Fibroblast of the aortic adventitia (primary cell): ENCODE data around the gene MYH7B. TPM values are rescaled to one million over a fixed set of nuclear protein-coding genes. Genes with fewer than 3 reads are reported as not detected.

Source experiments
- DNase-seq: peaks from one replicate; pipeline ENCODE4 v3.0.0-alpha.2; 2010; ENCODE audit warnings: low read depth
- H3K4me3 ChIP-seq: 2 replicates; pipeline ENCODE4 v1.5.1; 2011; ENCODE audit warnings: low read depth, mild to moderate bottlenecking, control low read depth, low read length, moderate library complexity
- CTCF ChIP-seq: IDR thresholded peaks from 2 replicates; pipeline ENCODE4 v1.5.1; 2011; ENCODE audit warnings: mild to moderate bottlenecking, low read length, control low read depth, inconsistent platforms; ENCODE audit not compliant: insufficient read depth
- total RNA-seq: library from RNA; depleted of rRNA; stranded (reverse); fragments of >200 nt; gene quantifications from 2 replicates; pipeline ENCODE4 v1.2.3, GENCODE V29; 2012; ENCODE audit warnings: low replicate concordance

Gene MYH7B
- total RNA-seq, 1 donor: not detected

- DNase-seq: no peak
- no peak for TF ChIP-seq CTCF
Observed at GRCh38 chr20:34976286-34976685, 20.6 kb downstream of the MYH7B start.

DNA sequence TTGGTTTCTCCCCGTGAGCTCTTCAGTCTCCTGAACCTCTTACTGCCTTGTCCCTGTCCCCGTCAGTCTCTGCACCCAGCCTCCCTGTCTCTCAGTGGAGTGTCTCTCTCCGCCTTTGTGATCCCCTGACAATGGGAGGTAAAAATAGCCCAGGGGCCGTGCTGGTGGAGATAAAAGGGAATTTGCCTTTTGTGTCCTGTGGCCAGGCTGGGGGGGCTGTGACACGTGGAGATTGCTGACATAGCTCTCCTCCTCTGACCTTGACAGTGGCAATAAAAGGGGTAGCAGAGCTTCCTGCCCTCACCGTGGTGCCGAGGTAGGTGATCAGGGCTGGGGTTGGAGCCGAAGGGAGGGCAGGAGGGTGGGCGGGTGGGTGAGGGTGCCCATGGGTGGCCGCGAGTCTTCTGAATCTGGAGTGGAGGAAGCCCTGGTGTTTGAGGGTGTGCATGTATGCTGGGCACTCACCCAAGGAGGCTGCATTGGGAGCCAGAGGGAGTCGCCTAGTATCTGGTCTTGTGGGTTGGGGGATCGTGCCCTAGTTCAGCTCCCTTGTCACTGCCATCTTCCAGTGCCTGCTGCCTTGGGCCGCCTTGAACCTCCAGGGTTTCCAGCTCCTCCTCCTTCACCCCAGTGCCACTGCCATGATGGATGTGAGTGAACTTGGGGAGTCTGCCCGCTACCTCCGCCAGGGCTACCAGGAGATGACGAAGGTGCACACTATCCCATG, 21.9 kb downstream of the MYH7B start:
- DNase-seq: no peak
- H3K4me3 ChIP-seq: no peak overlapping the region
- no peak for TF ChIP-seq CTCF

More at GRCh38 chr20:34976286-34976685, 20.6 kb downstream of the MYH7B start:
- no peak overlapping the region for H3K4me3 ChIP-seq

DNA sequence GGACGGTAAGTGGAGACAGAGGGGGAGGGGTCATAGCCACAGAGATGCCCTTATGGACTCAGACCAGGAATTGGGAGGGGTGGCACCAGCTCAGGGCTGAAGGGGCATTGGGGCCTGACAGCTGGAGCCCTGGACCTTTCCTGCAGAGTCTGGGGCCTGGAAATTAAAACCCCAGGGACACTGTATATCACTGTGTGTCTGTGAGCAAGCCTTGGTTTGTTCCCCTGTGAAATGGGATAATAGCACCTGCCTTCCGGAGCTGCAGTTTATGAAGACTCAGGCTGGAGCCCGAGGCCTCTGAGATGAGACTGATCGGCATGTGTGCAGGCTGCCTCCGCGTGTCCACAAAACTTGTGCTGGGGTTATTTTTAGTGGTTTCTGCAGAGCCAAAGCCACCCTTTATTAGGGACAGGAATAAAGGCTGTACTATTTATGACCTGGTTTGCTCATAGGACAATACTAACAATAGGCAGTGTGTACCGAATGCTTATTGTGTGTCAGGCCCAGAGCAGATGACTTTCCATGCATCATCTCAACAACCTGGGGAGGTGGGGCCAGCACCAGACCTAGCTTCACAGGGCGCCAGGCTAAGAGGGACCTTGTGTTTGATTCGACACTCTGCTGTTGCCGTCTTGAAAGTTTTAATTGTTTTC, 22.6 kb downstream of the MYH7B start:
- DNase-seq: no peak
- TF ChIP-seq CTCF: no peak
- no peak overlapping the region for H3K4me3 ChIP-seq

DNA sequence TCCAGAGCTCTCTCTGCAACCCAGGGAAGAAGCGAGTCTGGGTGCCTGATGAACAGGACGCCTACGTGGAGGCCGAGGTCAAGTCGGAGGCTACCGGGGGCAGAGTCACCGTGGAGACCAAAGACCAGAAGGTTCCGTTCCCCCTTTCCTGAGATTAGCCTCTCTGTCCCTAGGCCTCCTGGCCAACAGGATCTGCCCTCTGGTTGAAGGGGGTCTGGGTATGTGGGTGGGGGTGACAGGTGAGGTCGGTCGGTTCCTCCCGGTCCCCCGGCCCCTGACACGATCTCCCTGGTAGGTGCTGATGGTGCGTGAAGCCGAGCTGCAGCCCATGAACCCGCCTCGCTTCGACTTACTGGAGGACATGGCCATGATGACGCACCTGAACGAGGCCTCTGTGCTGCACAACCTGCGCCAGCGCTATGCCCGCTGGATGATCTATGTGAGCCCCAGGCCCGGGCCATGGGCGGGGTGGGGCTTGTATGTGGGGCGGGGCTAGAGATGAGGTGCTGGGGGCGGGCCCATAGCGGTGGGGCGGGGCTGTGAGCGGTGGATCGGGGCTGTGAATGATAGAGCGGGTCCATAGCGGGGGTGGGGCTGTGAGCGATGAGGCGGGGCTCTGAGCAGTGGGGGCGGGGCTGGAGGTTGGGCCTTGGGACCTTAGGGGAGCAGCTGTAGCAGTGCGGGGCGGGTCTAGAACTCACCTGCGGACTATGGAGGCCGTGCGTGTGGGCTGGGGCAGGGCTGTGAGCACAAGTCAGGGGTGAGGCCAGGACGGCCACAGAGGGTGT, 23.9 kb downstream of the MYH7B start:
- H3K4me3 ChIP-seq: no peak overlapping the region
- TF ChIP-seq CTCF: no peak
- DNase-seq: no peak

DNA sequence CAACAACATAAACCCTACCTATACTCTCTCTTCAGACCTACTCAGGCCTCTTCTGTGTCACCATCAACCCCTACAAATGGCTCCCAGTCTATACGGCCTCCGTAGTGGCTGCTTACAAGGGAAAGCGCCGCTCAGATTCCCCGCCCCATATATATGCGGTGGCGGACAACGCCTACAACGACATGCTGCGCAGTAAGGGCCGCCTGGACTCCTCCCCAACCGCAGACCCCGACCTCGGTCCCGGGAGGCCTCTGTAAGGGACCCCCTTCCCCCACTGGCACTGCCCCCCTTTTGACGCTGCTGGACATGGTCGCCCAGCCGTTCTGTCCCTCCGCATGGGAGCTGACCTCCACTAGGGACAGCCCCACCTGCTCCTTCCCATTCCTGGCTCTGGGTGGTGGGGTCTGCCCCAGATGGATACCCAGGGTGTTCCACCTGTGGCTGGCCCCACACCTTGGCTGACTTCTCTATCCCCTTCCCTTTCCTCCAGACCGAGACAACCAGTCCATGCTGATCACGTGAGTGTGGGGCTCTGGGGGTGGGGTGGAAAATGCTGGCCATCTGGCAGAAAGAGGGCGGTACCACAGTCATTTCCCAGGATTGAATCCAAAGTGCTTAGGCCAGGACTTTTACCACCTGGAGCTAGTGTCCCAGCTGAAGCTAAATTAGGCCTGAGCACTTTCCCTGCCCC, 25.0 kb downstream of the MYH7B start:
- no peak for TF ChIP-seq CTCF
- peak; percentile 14 for DNase-seq

DNA sequence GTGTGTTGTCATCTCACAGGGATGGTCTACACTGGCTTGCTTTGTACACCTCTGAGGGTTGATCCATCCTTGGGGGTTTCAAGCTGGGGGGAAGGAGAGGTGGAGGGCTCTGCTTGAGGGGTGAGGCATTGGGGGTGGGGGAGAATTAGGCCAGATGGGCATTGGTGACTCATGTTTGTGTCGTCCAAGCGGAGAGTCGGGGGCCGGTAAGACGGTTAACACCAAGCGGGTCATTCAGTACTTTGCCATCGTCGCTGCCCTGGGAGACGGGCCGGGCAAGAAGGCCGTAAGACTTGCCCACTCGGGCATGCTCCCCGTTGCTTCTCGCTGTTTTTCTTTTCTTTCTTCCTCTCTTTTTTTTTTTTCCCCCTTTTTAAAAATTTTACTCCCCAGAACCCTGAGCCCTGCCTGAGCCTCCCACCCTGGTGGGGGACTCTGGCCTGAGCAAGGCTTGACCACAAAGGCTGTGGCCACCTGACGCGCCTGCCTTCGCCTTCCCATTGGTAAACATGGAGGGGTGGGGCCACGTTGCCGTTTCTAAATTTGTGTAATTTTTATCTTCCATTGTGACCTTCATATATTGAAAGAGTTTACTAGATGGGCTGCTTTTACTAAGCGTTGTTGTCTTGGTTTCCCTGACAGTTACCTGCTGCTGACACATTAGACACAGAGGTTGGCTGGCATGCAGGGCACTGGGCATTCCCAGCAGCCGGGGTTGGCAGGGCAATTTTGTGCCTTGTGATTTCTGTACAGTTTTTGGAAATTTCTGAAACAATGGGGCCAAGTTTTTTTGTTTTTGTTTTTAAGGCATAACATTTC, 26.8 kb downstream of the MYH7B start:
- no peak overlapping the region for H3K4me3 ChIP-seq
- no peak for DNase-seq
- TF ChIP-seq CTCF: no peak

More for the DNA sequence above, 25.0 kb downstream of the MYH7B start:
- no peak overlapping the region for H3K4me3 ChIP-seq
